Lung (tissue), 12 donors: Measurements from ENCODE around the gene KLF2. TPM values are rescaled to one million over a fixed set of nuclear protein-coding genes. Genes with fewer than 3 reads are reported as not detected.
A peak's percentile ranks its signal among the peaks of the same experiment; 100 is the strongest.

Experiments used
- ATAC-seq: fragments of 200-7000 bp; cut with Tn5 transposase; one replicate; pipeline ENCODE4 v1.9.1; 2020; ENCODE audit warnings: moderate number of reproducible peaks; ENCODE audit not compliant: insufficient read depth, low FRiP score
- DNase-seq, 3 donors: peaks; one replicate each; pipeline ENCODE4 v3.0.0-alpha.2; 2013 to 2017
- H3K27ac ChIP-seq, 2 donors: one replicate each; pipeline ENCODE4 v1.5.1; 2013; ENCODE audit warnings: mild to moderate bottlenecking in 2 of 2, moderate library complexity in 2 of 2, control low read depth in 1 of 2, inconsistent platforms in 1 of 2, low read depth in 1 of 2, low read length in 1 of 2
- H3K27me3 ChIP-seq, 3 donors: one replicate each; pipeline ENCODE4 v1.5.1; 2013; ENCODE audit warnings: low read length in 2 of 3; ENCODE audit not compliant: control insufficient read depth in 3 of 3, insufficient read depth in 3 of 3
- H3K36me3 ChIP-seq, 4 donors: one replicate each; pipeline ENCODE4 v1.5.1; 2013; ENCODE audit warnings: low read length in 4 of 4, mild to moderate bottlenecking in 1 of 4, moderate library complexity in 1 of 4; ENCODE audit not compliant: control insufficient read depth in 4 of 4, insufficient read depth in 4 of 4
- H3K4me1 ChIP-seq, 5 donors: one replicate each; pipeline ENCODE4 v1.5.1; 2013; ENCODE audit warnings: low read length in 5 of 5, mild to moderate bottlenecking in 2 of 5, moderate library complexity in 1 of 5; ENCODE audit not compliant: control insufficient read depth in 5 of 5, insufficient read depth in 5 of 5
- H3K4me3 ChIP-seq: one replicate; pipeline ENCODE4 v1.5.1; 2013; ENCODE audit warnings: mild to moderate bottlenecking, control low read depth, moderate library complexity
- H3K9ac ChIP-seq, 2 donors: one replicate each; pipeline ENCODE4 v1.5.1; 2013; ENCODE audit warnings: low read length in 2 of 2, control low read depth in 1 of 2; ENCODE audit not compliant: insufficient read depth in 1 of 2
- H3K9me3 ChIP-seq, 4 donors: one replicate each; pipeline ENCODE4 v1.5.1; 2013; ENCODE audit warnings: low read length in 3 of 4, mild to moderate bottlenecking in 1 of 4, moderate library complexity in 1 of 4; ENCODE audit not compliant: control insufficient read depth in 4 of 4, insufficient read depth in 3 of 4
- WGBS, 2 donors: extraction: QIAGEN DNeasy Blood & Tissue Kit; methylation state at CpG; one replicate each; pipeline ENCODE4 v1.1.7; 2013; 5-methylcytosine and 5-hydroxymethylcytosine counted together
- polyA plus RNA-seq, 2 donors: library from polyadenylated mRNA; stranded (reverse); fragments of 200-250 nt; gene quantifications; one replicate each; pipeline ENCODE4 v1.2.1, GENCODE V29; 2013
- total RNA-seq, 2 donors: library from RNA; depleted of rRNA in 1 of 2; stranded (reverse); fragments of >200 nt in 1 of 2; gene quantifications; one replicate each; pipeline ENCODE4 v1.2.1, GENCODE V29; 2014 to 2021
- TF ChIP-seq, protein P1 (sequence below): IDR thresholded peaks from 2 replicates; pipeline ENCODE4 v1.5.1; 2012; ENCODE audit warnings: mild to moderate bottlenecking; ENCODE audit errors: control extremely low read depth, extremely low read depth
- donor health status: control.
- donor health status: control.
- donor health status: Bipolar disorder and iron deficiency.
- donor health status: healthy.
- donor health status: DM: yes; HTN: yes; CAD: no.

KLF2 gene
- total and polyA plus RNA-seq, 4 donors = 7.7 to 121 (median 68.3) TPM

DNA sequence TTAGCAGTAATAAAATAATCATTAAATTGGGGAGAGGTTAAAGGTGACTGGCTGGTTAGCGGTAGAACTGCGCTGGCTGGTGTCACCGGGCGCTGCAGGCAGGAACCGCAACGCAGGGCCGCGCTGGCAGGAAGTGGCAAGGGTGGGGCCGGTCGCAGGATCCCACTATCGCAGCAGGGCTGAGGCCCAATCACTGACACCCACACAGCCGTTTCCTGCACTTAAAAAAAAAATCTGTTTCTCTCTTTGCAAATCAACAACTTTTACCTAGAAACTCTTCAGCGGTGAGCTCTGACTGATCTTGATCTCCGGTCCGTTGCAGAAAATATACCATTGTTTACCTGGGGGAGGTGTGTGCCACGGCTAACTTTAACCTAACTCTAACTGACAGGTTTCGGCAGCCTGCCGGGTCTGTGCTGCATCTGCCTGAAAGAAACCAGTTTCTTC, 46.9 kb downstream of the KLF2 start:
- peak; percentile 19 for ATAC-seq
- H3K9ac ChIP-seq = no peak overlapping the region

DNA sequence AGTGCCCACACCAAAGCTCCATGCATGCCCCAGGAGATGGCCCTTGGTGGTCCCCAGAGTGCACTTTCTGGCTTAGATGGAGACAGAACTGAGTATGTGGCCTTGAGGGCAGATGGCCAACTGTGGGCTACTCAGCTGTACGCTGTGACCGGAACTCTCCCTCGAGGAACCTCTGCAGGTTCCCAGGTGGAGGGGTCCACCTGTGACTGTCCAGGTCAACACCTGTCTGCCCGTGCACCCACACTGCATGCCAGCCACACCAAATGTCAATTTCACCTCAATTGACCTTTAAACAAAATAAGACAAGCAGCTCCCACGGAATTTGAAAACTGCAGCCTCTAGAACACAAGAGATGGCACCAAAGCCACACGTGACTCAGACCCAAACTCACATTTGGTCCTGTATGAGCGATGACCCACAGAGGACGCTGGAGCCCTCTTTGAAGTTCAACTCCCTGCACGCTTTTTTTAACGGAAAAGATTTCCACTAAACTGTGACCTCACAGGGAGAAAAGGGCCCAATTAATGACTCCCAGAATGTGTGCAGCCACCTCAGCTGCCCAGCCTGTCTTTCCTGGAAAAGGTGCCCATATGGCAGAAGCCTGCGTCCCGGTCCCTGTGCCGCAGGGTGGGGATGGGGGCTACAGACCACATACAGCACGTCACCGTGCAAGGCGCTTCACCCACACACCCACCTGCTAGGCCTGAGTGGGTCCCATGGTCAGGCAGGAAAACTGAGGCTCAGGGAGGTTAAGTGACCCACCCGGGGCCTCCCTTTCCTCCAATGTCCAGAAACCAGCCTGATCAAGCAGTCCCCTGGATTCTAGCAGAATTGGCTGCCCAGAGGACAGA, 47.7 kb downstream of the KLF2 start:
- Histone ChIP-seq H3K36me3 (peaks cover 0 to 13% (median 7%) of the 10 kb centered on the region in 4 donors), H3K27ac (peak overlapping the region in 1 of 2 donors; percentile 81), H3K4me1 (peaks cover 4 to 25% (median 12%) of the 10 kb centered on the region in 5 donors), H3K27me3 (no peaks in the 10 kb centered on the region), H3K9ac (no peak overlapping the region), H3K4me3 (no peak overlapping the region), H3K9me3 (no peaks in the 10 kb centered on the region)
- ATAC-seq = no peak
- TF ChIP-seq, protein P1, sequence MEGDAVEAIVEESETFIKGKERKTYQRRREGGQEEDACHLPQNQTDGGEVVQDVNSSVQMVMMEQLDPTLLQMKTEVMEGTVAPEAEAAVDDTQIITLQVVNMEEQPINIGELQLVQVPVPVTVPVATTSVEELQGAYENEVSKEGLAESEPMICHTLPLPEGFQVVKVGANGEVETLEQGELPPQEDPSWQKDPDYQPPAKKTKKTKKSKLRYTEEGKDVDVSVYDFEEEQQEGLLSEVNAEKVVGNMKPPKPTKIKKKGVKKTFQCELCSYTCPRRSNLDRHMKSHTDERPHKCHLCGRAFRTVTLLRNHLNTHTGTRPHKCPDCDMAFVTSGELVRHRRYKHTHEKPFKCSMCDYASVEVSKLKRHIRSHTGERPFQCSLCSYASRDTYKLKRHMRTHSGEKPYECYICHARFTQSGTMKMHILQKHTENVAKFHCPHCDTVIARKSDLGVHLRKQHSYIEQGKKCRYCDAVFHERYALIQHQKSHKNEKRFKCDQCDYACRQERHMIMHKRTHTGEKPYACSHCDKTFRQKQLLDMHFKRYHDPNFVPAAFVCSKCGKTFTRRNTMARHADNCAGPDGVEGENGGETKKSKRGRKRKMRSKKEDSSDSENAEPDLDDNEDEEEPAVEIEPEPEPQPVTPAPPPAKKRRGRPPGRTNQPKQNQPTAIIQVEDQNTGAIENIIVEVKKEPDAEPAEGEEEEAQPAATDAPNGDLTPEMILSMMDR = no peak
- WGBS, 2 donors = 77 to 83% methylated on average over 17 of the region's 17 CpGs
- no peak for DNase-seq

More for the DNA sequence above, 46.9 kb downstream of the KLF2 start:
- 17 to 45% methylated on average over 18 of the region's 18 CpGs for WGBS, 2 donors
- H3K27me3 ChIP-seq = no peaks in the 10 kb centered on the region
- TF ChIP-seq, protein P1 = no peak
- peak overlapping the region in 1 of 2 donors; percentile 81 for H3K27ac ChIP-seq
- DNase-seq = peak in 1 of 3 donors; percentile 39
- peaks cover 4 to 24% (median 12%) of the 10 kb centered on the region in 5 donors for H3K4me1 ChIP-seq
- H3K36me3 ChIP-seq = peaks cover 0 to 11% (median 6%) of the 10 kb centered on the region in 4 donors
- H3K4me3 ChIP-seq = no peak overlapping the region
- H3K9me3 ChIP-seq = no peaks in the 10 kb centered on the region

DNA sequence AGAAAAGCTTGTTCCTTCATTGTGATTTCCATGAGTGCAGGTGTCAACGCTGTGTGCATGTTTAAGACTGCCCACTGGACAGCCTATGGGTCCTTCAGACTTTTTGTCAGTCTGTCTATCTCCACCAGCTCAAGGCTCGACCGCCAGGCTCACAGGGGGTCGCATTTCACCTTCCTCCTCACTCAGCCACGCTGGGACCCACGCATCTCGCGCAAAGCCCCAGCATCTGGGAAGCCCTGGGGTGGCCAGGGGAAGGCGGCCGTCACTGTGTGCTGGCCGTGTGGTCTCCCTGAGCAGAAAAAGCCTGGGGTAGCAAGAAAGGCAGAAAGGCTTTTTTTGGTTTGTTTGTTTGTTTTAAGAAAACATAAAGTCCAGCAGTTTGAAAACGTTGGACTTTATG, 48.5 kb downstream of the KLF2 start:
- TF ChIP-seq, protein P1 = no peak
- WGBS, 2 donors = 85% methylated on average over 12 of the region's 12 CpGs
- H3K4me1 ChIP-seq = peaks cover 4 to 27% (median 12%) of the 10 kb centered on the region in 5 donors
- ATAC-seq (no peak), DNase-seq (no peak)
- H3K9ac ChIP-seq = no peak overlapping the region
- H3K9me3 ChIP-seq = no peaks in the 10 kb centered on the region
- H3K27me3 ChIP-seq = no peaks in the 10 kb centered on the region
- peak overlapping the region in 1 of 2 donors; percentile 31 for H3K27ac ChIP-seq
- no peak overlapping the region for H3K4me3 ChIP-seq
- H3K36me3 ChIP-seq = peaks cover 0 to 20% (median 7%) of the 10 kb centered on the region in 4 donors
